ENCODE results near the gene ACP2.

- TF ChIP-seq, protein P1, sequence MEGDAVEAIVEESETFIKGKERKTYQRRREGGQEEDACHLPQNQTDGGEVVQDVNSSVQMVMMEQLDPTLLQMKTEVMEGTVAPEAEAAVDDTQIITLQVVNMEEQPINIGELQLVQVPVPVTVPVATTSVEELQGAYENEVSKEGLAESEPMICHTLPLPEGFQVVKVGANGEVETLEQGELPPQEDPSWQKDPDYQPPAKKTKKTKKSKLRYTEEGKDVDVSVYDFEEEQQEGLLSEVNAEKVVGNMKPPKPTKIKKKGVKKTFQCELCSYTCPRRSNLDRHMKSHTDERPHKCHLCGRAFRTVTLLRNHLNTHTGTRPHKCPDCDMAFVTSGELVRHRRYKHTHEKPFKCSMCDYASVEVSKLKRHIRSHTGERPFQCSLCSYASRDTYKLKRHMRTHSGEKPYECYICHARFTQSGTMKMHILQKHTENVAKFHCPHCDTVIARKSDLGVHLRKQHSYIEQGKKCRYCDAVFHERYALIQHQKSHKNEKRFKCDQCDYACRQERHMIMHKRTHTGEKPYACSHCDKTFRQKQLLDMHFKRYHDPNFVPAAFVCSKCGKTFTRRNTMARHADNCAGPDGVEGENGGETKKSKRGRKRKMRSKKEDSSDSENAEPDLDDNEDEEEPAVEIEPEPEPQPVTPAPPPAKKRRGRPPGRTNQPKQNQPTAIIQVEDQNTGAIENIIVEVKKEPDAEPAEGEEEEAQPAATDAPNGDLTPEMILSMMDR (IDR thresholded peaks at IDR 0.05; ENCODE audit: poor library complexity) = peak; percentile 32
- TF ChIP-seq EZH2 (IDR thresholded peaks at IDR 0.05; ENCODE audit: borderline replicate concordance) (no peak), EZH2phosphoT487 (IDR thresholded peaks at IDR 0.05; ENCODE audit: low read depth, severe bottlenecking, unreplicated experiment) (no peak)
These were observed 22.0 kb upstream of the ACP2 start for GRCh38 chr11:47270331-47271271.

Measured in hepatocyte (in vitro differentiated cells).